Keratinocyte (primary cell): ENCODE measurements around the gene BTBD16.

Experiments used
- CTCF ChIP-seq, 3 experiments: IDR thresholded peaks in 1 of 3; conservative IDR thresholded peaks in 1 of 3; optimal IDR thresholded peaks in 1 of 3; 2 replicates in 2 of 3; 3 replicates in 1 of 3; pipeline versions ENCODE3 to v1.5.1; 2011; ENCODE audit warnings: low read length in 3 of 3, mild to moderate bottlenecking in 3 of 3, moderate library complexity in 2 of 3, control low read depth in 1 of 3, inconsistent platforms in 1 of 3; ENCODE audit not compliant: insufficient read depth in 2 of 3; ENCODE audit errors: extremely low read depth in 1 of 3
- EZH2 ChIP-seq: IDR thresholded peaks from one replicate; pipeline ENCODE4 v1.6.1; 2012; ENCODE audit warnings: inconsistent platforms, mild to moderate bottlenecking, low read length, moderate library complexity

- no peak for TF ChIP-seq CTCF (optimal IDR thresholded peaks at IDR 0.05 in 1 of 3, IDR thresholded peaks at IDR 0.05 in 1 of 3, conservative IDR thresholded peaks at IDR 0.05 in 1 of 3; ENCODE audit: extremely low read depth in 1 of 3, insufficient read depth in 2 of 3, low read length in 3 of 3)
- no peak for TF ChIP-seq EZH2
Observed at GRCh38 chr10:122265896-122266295, 5.2 kb upstream of the BTBD16 start.
